ENCODE results near the gene GAS2L1.
"Not testable (repeated sequence)": the region's sequence is repeated elsewhere in the genome, so short reads cannot be mapped to it uniquely, and the experiment has no call there.

The GAS2L1 gene

GRCh38 chr22:29351891-29352290 lies 45.4 kb downstream of the GAS2L1 start:
- H3K4me3 Mint-ChIP-seq, result no peak overlapping the region
- DNase-seq (no peak), ATAC-seq (no peak)
- H3K27ac Mint-ChIP-seq, result no peak overlapping the region
- no peaks in the 10 kb centered on the region for H3K27me3 Mint-ChIP-seq
- H3K9me3 Mint-ChIP-seq, result no peaks in the 10 kb centered on the region
- no peaks in the 10 kb centered on the region for H3K4me1 Mint-ChIP-seq

- Mint-ChIP-seq H3K27ac (peak overlapping the region in 1 of 2 donors; percentile 19), H3K4me1 (no peaks in the 10 kb centered on the region), H3K9me3 (no peaks in the 10 kb centered on the region), H3K27me3 (no peaks in the 10 kb centered on the region), H3K4me3 (no peak overlapping the region)
- DNase-seq, result no peak
- no peak for ATAC-seq
Observed at GRCh38 chr22:29352778-29353177, 46.3 kb downstream of the GAS2L1 start.

GRCh38 chr22:29353286-29353685 lies 46.8 kb downstream of the GAS2L1 start:
- Mint-ChIP-seq H3K9me3 (no peaks in the 10 kb centered on the region), H3K4me1 (no peaks in the 10 kb centered on the region), H3K27ac (no peak overlapping the region), H3K27me3 (no peaks in the 10 kb centered on the region), H3K4me3 (no peak overlapping the region)
- ATAC-seq (no peak), DNase-seq (no peak)

GRCh38 chr22:29353860-29354259 lies 47.4 kb downstream of the GAS2L1 start:
- no peaks in the 10 kb centered on the region for H3K9me3 Mint-ChIP-seq
- ATAC-seq (no peak), DNase-seq (no peak)
- H3K27ac Mint-ChIP-seq, result no peak overlapping the region
- H3K4me1 Mint-ChIP-seq, result no peaks in the 10 kb centered on the region
- no peak overlapping the region for H3K4me3 Mint-ChIP-seq
- no peaks in the 10 kb centered on the region for H3K27me3 Mint-ChIP-seq

DNA sequence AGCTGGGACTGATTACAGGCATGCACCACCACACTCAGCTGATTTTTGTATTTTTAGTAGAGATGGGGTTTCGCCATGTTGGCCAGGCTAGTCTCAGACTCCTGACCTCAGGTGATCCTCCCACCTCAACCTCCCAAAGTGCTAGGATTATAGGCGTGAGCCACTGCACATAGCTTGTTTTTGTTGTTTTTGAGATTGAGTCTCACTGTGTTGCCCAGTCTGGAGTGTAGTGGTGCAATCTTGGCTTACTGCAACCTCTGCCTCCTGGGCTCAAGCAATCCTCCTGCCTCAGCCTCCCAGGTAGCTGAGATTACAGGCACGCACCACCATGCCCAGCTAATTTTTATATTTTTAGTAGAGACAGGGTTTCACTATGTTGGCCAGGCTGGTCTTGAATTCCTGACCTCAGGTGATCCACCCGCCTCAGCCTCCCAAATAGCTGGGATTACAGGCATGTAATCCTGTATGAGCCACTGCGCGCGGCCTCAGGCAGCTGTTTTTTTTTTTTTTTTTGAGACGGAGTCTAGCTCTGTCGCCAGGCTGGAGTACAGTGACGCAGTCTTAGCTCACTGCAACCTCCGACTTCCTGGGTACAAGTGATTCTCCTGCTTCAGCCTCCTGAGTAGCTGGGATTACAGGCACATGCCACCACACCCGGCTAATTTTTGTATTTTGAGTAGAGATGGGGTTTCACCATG lies 50.9 kb downstream of the GAS2L1 start:
- H3K4me3 Mint-ChIP-seq, DNase-seq, H3K27ac Mint-ChIP-seq, H3K9me3 Mint-ChIP-seq, H3K4me1 Mint-ChIP-seq, ATAC-seq, H3K27me3 Mint-ChIP-seq: not testable (repeated sequence)

DNA sequence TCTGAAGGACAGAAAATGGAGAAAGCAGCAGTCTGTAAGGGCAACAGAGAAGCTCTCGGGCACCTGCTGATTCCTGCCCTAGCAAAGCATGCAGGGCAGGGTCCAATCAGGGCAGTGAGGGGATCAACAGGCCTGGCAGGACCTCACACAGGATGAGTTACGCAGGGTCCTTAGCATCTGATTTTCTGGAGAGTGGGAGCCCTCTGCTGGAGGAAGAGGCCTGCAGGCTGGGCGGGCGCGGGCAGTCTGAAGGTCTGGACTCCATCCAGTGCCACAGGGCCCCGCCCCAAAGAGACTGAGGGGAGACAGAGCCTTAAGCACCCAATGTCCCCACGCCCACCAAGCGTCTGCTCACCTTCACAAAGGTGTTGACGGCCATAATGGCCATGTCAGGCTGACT lies 53.0 kb downstream of the GAS2L1 start:
- Mint-ChIP-seq H3K9me3 (no peaks in the 10 kb centered on the region), H3K27ac (peak overlapping the region in 1 of 2 donors; percentile 95), H3K4me1 (no peaks in the 10 kb centered on the region), H3K27me3 (no peaks in the 10 kb centered on the region), H3K4me3 (no peak overlapping the region)
- ATAC-seq (no peak), DNase-seq (no peak)

Data from stimulated activated naive CD8-positive, alpha-beta T cell treated with anti-CD3 and anti-CD28 coated beads, Interleukin-15, amount 100 ng/mL, for 72 hours (primary cell).